ENCODE data around the gene MPV17. TPM values are rescaled to one million over a fixed set of nuclear protein-coding genes. Genes with fewer than 3 reads are reported as not detected.
"Not testable (repeated sequence)": the region's sequence is repeated elsewhere in the genome, so short reads cannot be mapped to it uniquely, and the experiment has no call there.

MPV17 gene
- total RNA-seq, 1 experiment from 2014 or later = 51.5 TPM

DNA sequence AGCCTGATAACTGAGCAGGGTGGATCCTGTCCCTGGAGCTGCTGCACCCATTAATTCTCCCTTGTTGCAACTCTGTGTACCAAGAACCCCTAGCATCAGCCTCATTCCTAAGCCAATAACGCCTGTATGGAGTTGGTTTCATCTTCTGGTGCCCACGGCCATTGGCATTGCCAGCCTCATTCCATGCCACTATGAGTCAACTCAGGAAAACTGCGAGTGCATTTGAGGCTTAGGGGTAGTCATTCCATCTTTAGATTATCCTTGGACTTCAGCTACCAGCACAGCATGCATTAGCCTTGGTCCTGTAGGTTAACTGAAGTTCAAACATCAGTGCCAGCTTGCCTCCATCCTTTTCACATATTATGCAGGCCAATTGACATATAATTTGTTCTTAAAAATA lies 42.1 kb downstream of the MPV17 start (continued):
- no peak for TF ChIP-seq ARID4B (CRISPR knock-in tag; IDR thresholded peaks at IDR 0.05; ENCODE audit: borderline replicate concordance)
- TF ChIP-seq ZNF671 (CRISPR knock-in tag; IDR thresholded peaks at IDR 0.05) = no peak
- no peak for TF ChIP-seq HMGA2 (CRISPR knock-in tag; IDR thresholded peaks at IDR 0.05)
- TF ChIP-seq, protein P1, sequence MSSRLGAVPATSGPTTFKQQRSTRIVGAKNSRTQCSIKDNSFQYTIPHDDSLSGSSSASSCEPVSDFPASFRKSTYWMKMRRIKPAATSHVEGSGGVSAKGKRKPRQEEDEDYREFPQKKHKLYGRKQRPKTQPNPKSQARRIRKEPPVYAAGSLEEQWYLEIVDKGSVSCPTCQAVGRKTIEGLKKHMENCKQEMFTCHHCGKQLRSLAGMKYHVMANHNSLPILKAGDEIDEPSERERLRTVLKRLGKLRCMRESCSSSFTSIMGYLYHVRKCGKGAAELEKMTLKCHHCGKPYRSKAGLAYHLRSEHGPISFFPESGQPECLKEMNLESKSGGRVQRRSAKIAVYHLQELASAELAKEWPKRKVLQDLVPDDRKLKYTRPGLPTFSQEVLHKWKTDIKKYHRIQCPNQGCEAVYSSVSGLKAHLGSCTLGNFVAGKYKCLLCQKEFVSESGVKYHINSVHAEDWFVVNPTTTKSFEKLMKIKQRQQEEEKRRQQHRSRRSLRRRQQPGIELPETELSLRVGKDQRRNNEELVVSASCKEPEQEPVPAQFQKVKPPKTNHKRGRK (CRISPR knock-in tag; IDR thresholded peaks at IDR 0.05; ENCODE audit: borderline replicate concordance) = no peak
- TF ChIP-seq, protein P2, sequence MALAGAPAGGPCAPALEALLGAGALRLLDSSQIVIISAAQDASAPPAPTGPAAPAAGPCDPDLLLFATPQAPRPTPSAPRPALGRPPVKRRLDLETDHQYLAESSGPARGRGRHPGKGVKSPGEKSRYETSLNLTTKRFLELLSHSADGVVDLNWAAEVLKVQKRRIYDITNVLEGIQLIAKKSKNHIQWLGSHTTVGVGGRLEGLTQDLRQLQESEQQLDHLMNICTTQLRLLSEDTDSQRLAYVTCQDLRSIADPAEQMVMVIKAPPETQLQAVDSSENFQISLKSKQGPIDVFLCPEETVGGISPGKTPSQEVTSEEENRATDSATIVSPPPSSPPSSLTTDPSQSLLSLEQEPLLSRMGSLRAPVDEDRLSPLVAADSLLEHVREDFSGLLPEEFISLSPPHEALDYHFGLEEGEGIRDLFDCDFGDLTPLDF (CRISPR knock-in tag; IDR thresholded peaks at IDR 0.05) = no peak

- Mint-ChIP-seq H3K4me3 (no peak overlapping the region), H3K36me3 (no peaks in the 10 kb centered on the region), H3K9me3 (no peaks in the 10 kb centered on the region), H3K4me1 (peaks cover 25% of the 10 kb centered on the region), H3K27me3 (ENCODE audit: low read depth) (no peaks in the 10 kb centered on the region; the same call in 1 of the 2 replicates), H3K27ac (no peak overlapping the region)
- DNase-seq (ENCODE audit: low spot score) = no peak
- ChIA-PET CTCF (interaction anchor here (0.7 to 7.6 kb wide), 5 partner anchors 16 to 32 kb away, joined by 4 to 153 read pairs (median 106); no protein-coding TSS in a partner anchor), POLR2A (no interaction called here)
- ATAC-seq = no peak
- TF ChIP-seq NR3C1 (CRISPR knock-in tag; conservative IDR thresholded peaks at IDR 0.05; ENCODE audit: low read depth) = no peak
- no peak for TF ChIP-seq HMGA2 (CRISPR knock-in tag; IDR thresholded peaks at IDR 0.05)
- no peak for TF ChIP-seq ATF1 (CRISPR knock-in tag; IDR thresholded peaks at IDR 0.05)
- no peak for TF ChIP-seq ZBTB43 (CRISPR knock-in tag; IDR thresholded peaks at IDR 0.05)
- TF ChIP-seq E2F5 (CRISPR knock-in tag; IDR thresholded peaks at IDR 0.05) = no peak
- no peak for TF ChIP-seq TCF7 (CRISPR knock-in tag; IDR thresholded peaks at IDR 0.05; ENCODE audit: low read depth)
Observed at GRCh38 chr2:27278010-27278409, 44.9 kb downstream of the MPV17 start.

DNA sequence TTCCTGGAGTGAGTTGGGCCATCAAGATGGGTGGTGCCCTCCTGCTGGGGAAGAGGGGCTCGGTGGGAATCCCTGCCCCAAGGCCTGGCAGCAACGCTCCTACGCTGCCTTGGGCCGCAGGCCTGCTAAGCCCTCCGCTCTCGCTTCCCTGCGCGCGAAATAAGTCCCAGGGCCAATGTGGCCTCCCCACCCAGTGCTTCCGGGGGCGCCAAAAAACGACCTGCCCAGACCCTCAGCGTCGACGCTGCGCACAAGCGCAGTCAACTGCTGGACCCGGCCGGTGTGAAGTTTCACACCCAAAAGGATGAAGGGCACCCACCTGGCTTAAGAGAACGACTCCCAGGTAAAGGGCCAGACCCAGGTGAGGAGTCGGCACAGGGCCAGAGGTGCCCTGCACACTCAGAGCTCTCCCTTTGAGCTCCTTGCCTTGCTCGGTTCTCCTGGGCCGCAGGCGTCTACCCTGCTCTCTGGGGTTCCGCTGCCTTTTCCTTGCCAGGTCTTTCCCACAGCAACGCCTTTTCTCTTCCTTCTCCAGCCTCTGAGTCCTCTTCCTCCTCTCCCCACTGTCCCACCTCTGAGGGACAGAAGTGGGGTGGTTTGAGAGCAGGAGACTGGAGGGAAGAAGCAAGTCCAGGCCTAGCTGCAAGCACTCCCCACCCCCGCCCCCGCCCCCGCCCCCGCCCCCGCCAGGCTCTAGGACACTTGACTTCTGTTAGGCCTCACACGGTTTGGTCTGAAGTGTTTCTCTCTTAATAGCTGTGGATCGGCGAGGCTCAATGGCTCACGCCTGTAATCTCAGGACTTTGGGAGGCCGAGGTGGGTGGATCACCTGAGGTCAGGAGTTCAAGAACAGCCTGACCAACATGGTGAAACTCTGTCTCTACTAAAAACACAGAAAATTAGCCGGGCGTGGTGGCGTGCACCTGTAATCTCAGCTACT lies 47.4 kb downstream of the MPV17 start, which contains the start of gene DNAJC5G:
Gene DNAJC5G, plus strand, starts transcription at position 223 of the 940 bp plus-strand sequence. CDS start 1,296 bp downstream, outside the sequence.
- Mint-ChIP-seq H3K27ac (no peak within 1 kb of the TSS), H3K4me1 (peaks cover 6% of the 10 kb centered on the region; the same call in 1 of the 2 replicates), H3K27me3 (ENCODE audit: low read depth) (no peaks in the 10 kb centered on the region; the same call in 1 of the 2 replicates), H3K4me3 (no peak within 1 kb of the TSS), H3K9me3 (no peaks in the 10 kb centered on the region), H3K36me3 (no peaks in the 10 kb centered on the region)
- ChIA-PET CTCF (interaction anchor here (0.8 to 1.5 kb wide), 6 partner anchors 11 to 94 kb away, joined by 3 to 11 read pairs (median 5); partner anchors contain the start of gene EIF2B4), POLR2A (no interaction called here)
- no peak for DNase-seq (ENCODE audit: low spot score)
- no peak for TF ChIP-seq SMAD4 (CRISPR knock-in tag; IDR thresholded peaks at IDR 0.05)
- ATAC-seq = peak; percentile 49

GRCh38 chr2:27272537-27273522 lies 50.1 kb downstream of the MPV17 start:
- CTCF ChIA-PET = interaction anchor here (0.6 to 4.1 kb wide), 11 partner anchors 8 to 814 kb away, joined by 3 to 34 read pairs (median 3); partner anchors contain the start of genes PREB and TRIM54
- not testable (repeated sequence) for DNase-seq (ENCODE audit: low spot score); ATAC-seq; H3K4me3 Mint-ChIP-seq; H3K36me3 Mint-ChIP-seq; H3K27me3 Mint-ChIP-seq (ENCODE audit: low read depth); H3K9me3 Mint-ChIP-seq; H3K4me1 Mint-ChIP-seq
- POLR2A ChIA-PET = interaction anchor here (0.7 to 1.5 kb wide), 2 partner anchors 10 to 186 kb away, joined by 3 read pairs; partner anchors contain the start of genes KHK and TRIM54
- H3K27ac Mint-ChIP-seq = peak overlapping the region; percentile 52; the same call in 1 of the 2 replicates
